Sigmoid colon (tissue), 7 donors: ENCODE data around the gene LENEP. TPM values are rescaled to one million over a fixed set of nuclear protein-coding genes. Genes with fewer than 3 reads are reported as not detected.
A peak's percentile ranks its signal among the peaks of the same experiment; 100 is the strongest.

ENCODE experiments used
- DNase-seq: peaks from one replicate; pipeline ENCODE4 v3.0.0-alpha.2; 2019
- H3K27ac ChIP-seq, 4 donors: fragments of 200-600 bp; sonication (generic); one replicate each; pipeline ENCODE4 v1.5.1; 2016 to 2019; ENCODE audit warnings: mild to moderate bottlenecking in 1 of 4
- H3K27me3 ChIP-seq, 3 donors: fragments of 200-600 bp; sonication (generic); one replicate each; pipeline ENCODE4 v1.5.1; 2019; ENCODE audit warnings: mild to moderate bottlenecking in 1 of 3
- H3K36me3 ChIP-seq, 4 donors: fragments of 200-600 bp; sonication (generic); one replicate each; pipeline ENCODE4 v1.5.1; 2016 to 2019
- H3K4me1 ChIP-seq, 4 donors: fragments of 200-600 bp; sonication (generic); one replicate each; pipeline ENCODE4 v1.5.1; 2017 to 2019
- H3K4me3 ChIP-seq, 4 donors: fragments of 200-600 bp; sonication (generic); one replicate each; pipeline ENCODE4 v1.5.1; 2017 to 2019; ENCODE audit warnings: mild to moderate bottlenecking in 2 of 4, moderate library complexity in 1 of 4
- H3K9me3 ChIP-seq, 4 donors: fragments of 200-600 bp in 3 of 4; sonication (generic) in 3 of 4; one replicate each; pipeline versions ENCODE4 v1.5.1 to v1.6.1; 2013 to 2019
- CTCF ChIP-seq, 4 experiments: fragments of 450-650 bp in 3 of 4; fragments of 200-600 bp in 1 of 4; IDR thresholded peaks; one replicate each; pipeline ENCODE4 v1.5.1; 2016 to 2019; ENCODE audit warnings: antibody characterized with exemption in 4 of 4, mild to moderate bottlenecking in 3 of 4, moderate library complexity in 2 of 4
- EP300 ChIP-seq, 4 donors: sonication (generic); formaldehyde crosslinking; IDR thresholded peaks; one replicate each; pipeline ENCODE4 v1.6.1; 2017; ENCODE audit warnings: antibody characterized with exemption in 4 of 4
- POLR2A ChIP-seq, 2 donors: fragments of 450-650 bp; IDR thresholded peaks; one replicate each; pipeline ENCODE4 v1.6.1; 2016; ENCODE audit warnings: antibody characterized with exemption in 2 of 2, mild to moderate bottlenecking in 2 of 2, moderate library complexity in 2 of 2
- POLR2AphosphoS5 ChIP-seq, 4 donors: sonication (generic); formaldehyde crosslinking; IDR thresholded peaks; one replicate each; pipeline ENCODE4 v1.6.1; 2017; ENCODE audit warnings: antibody characterized with exemption in 4 of 4
- WGBS, 2 donors: extraction: QIAGEN DNeasy Blood & Tissue Kit; methylation state at CpG; one replicate each; pipeline ENCODE4 v1.1.7; 2013; 5-methylcytosine and 5-hydroxymethylcytosine counted together
- intact Hi-C: fragments of 100-400 bp; cut with DNase I; formaldehyde crosslinking; loops from one replicate; pipeline ENCODE4 v1.15.1; 2023
- polyA plus RNA-seq, 3 donors: library from polyadenylated mRNA; stranded (reverse); fragments of 200-250 nt; gene quantifications; one replicate each; pipeline ENCODE4 v1.2.3, GENCODE V29; 2013
- total RNA-seq, 4 donors: library from RNA; depleted of rRNA; stranded (reverse); fragments of >200 nt; gene quantifications; one replicate each; pipeline ENCODE4 v1.1.0, GENCODE V29; 2016
- donor health status: healthy with polysubstance abuse.
- donor health status: Bipolar disorder and iron deficiency.
- donor health status: healthy.

The LENEP gene
- total and polyA plus RNA-seq, 7 donors: 0.39 TPM; not detected in 6

DNA sequence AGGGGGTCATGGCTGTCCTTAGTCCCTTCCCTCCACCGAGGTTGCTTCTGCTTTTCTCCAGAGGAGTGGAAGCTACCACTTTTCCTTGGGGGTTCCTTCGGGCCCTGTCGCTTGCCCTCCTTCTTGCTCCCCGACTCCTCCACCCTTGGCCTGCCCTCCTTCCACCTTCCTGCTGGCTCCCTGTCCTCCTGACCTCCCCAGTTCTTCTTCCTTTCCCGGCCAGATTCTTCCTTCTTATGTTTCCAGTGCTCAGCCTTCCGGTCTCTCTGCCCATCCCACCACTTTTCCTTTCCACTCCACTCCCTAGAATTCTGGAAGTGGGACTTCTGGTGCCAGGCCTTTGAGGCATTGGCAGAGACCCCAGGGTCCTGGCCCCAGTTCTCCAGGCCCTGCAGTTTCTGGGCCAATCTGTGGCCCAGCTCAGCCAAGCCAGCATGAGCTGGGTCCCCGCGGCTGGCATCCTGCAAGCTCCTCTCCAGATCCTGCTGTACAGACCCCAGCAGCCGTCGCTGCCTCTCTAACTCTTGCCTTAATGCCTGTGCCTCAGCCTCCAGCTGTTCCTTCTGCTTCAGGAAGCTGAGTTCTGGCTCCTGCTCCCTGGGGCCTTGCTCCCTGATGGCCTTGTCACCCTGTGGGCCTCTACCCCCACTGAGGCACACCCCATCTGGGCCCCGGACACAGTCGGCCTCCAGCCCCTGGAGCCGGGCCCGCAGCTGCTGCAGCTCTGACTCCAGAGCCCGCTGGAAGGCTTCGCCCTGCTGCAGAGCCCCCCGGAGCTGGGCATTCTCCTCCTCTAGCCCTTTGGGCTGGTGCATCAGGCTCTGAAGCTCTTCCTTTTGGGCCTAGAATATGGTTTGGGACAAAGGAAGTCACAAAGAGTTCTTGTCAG is 47.2 kb upstream of the LENEP start:
- no peaks in the 10 kb centered on the region for H3K9me3 ChIP-seq
- H3K4me1 ChIP-seq: peaks cover 0 to 17% (median 6%) of the 10 kb centered on the region in 4 donors
- WGBS, 2 donors: 85 to 87% methylated on average over 17 of the region's 17 CpGs
- TF ChIP-seq EP300 (IDR thresholded peaks at IDR 0.05) (no peak), CTCF (IDR thresholded peaks at IDR 0.05) (no peak), POLR2A (IDR thresholded peaks at IDR 0.05) (no peak)
- H3K27me3 ChIP-seq: no peaks in the 10 kb centered on the region
- no peak overlapping the region for H3K27ac ChIP-seq
- peaks cover 7 to 65% (median 34%) of the 10 kb centered on the region in 4 donors for H3K36me3 ChIP-seq
- intact Hi-C loops: no loop called here
- DNase-seq: no peak
- no peak overlapping the region for H3K4me3 ChIP-seq

- no peaks in the 10 kb centered on the region for H3K27me3 ChIP-seq
- no peak for DNase-seq
- TF ChIP-seq EP300 (IDR thresholded peaks at IDR 0.05) (no peak), POLR2AphosphoS5 (IDR thresholded peaks at IDR 0.05) (no peak), POLR2A (IDR thresholded peaks at IDR 0.05) (no peak), CTCF (IDR thresholded peaks at IDR 0.05) (no peak)
- no peak overlapping the region for H3K4me3 ChIP-seq
- WGBS, 2 donors: 96 to 97% methylated on average over 11 of the region's 11 CpGs
- peaks cover 0 to 28% (median 16%) of the 10 kb centered on the region in 4 donors for H3K4me1 ChIP-seq
- intact Hi-C loops: no loop called here
- H3K36me3 ChIP-seq: peaks cover 8 to 71% (median 38%) of the 10 kb centered on the region in 4 donors
- H3K27ac ChIP-seq: no peak overlapping the region
- H3K9me3 ChIP-seq: no peaks in the 10 kb centered on the region
Observed at GRCh38 chr1:154948079-154948478, 45.3 kb upstream of the LENEP start.

DNA sequence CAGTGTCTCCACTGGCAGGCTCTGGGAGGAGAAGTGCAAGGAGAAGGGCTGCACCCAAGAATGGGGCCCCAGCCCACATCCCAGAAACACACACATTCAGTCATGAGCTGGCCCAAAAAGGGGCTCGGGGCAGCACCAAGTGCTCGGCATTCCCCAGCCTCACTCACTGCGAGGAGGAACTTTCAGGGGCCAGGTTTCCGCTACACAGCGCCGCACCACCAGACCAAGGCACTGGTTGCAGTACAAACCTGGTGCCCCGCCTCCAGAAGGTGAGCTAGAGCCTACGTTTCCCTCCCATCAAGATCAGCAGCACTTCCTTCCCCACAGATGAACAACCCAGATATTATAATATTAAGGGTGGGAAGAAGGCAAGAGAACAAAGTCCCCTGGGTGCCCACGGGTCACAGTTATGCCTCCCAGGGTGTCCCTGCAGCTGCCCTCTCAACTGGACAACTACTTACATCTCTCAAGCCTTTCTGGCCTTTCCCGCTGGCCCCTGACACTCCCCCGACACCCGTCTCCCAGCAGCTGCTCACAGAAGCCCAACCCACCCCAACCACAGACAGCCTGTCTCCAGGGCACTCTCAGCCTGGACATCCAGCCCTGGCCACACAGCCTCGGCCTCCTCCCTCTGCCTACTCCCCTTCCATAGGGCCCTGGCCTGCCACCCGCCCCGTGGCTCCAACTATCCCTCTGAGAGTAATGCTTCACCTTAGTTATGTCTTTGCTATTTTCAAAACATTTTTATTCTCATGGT is 41.3 kb upstream of the LENEP start:
- TF ChIP-seq EP300 (IDR thresholded peaks at IDR 0.05) (no peak), CTCF (IDR thresholded peaks at IDR 0.05) (no peak), POLR2A (IDR thresholded peaks at IDR 0.05) (no peak), POLR2AphosphoS5 (IDR thresholded peaks at IDR 0.05) (no peak)
- Histone ChIP-seq H3K4me3 (no peak overlapping the region), H3K4me1 (peaks cover 0 to 51% (median 47%) of the 10 kb centered on the region in 4 donors), H3K9me3 (no peaks in the 10 kb centered on the region), H3K27ac (peak overlapping the region in 1 of 4 donors; percentile 14), H3K36me3 (peaks cover 8 to 43% (median 25%) of the 10 kb centered on the region in 4 donors), H3K27me3 (no peaks in the 10 kb centered on the region)
- intact Hi-C loops: no loop called here
- DNase-seq: no peak
- 49 to 77% methylated on average over 15 of the region's 15 CpGs for WGBS, 2 donors

- Histone ChIP-seq H3K27ac (peak overlapping the region in 1 of 4 donors; percentile 14), H3K36me3 (peaks cover 8 to 37% (median 23%) of the 10 kb centered on the region in 4 donors), H3K27me3 (no peaks in the 10 kb centered on the region), H3K9me3 (no peaks in the 10 kb centered on the region), H3K4me1 (peaks cover 0 to 56% (median 51%) of the 10 kb centered on the region in 4 donors), H3K4me3 (no peak overlapping the region)
- DNase-seq: no peak
- TF ChIP-seq POLR2A (IDR thresholded peaks at IDR 0.05): no peak
- no peak for TF ChIP-seq CTCF (IDR thresholded peaks at IDR 0.05)
- no peak for TF ChIP-seq POLR2AphosphoS5 (IDR thresholded peaks at IDR 0.05)
- no peak for TF ChIP-seq EP300 (IDR thresholded peaks at IDR 0.05)
- intact Hi-C loops: no loop called here
- WGBS, 2 donors: 80 to 89% methylated on average over 6 of the region's 6 CpGs
Observed at GRCh38 chr1:154952664-154953063, 40.7 kb upstream of the LENEP start.
